ENCODE data around the gene PCSK7. TPM values are rescaled to one million over a fixed set of nuclear protein-coding genes. Genes with fewer than 3 reads are reported as not detected.

Gene PCSK7
- total RNA-seq, 4 donors from 2014 or later, result 28.7 to 53.3 (median 45.0) TPM

DNA sequence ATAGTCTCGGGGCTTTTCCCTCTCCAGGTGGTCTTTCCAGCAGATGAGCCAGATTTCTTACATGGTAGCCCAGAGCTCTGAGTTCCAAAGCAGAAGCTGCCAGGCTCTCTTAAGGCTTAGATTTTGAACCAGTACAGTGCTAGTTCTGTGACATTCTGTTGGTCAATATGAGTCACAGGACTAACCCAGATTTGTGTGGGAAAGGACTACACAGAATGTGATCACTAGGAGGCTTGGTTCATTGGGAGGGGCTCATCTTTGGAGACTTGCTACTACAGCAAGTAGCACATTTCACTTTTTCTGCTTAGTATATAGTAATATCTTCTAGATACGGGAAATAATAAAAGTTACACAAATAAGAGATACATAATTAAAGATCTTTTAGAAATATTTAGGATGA, 24.7 kb upstream of the PCSK7 start:
- TF ChIP-seq, protein P1, sequence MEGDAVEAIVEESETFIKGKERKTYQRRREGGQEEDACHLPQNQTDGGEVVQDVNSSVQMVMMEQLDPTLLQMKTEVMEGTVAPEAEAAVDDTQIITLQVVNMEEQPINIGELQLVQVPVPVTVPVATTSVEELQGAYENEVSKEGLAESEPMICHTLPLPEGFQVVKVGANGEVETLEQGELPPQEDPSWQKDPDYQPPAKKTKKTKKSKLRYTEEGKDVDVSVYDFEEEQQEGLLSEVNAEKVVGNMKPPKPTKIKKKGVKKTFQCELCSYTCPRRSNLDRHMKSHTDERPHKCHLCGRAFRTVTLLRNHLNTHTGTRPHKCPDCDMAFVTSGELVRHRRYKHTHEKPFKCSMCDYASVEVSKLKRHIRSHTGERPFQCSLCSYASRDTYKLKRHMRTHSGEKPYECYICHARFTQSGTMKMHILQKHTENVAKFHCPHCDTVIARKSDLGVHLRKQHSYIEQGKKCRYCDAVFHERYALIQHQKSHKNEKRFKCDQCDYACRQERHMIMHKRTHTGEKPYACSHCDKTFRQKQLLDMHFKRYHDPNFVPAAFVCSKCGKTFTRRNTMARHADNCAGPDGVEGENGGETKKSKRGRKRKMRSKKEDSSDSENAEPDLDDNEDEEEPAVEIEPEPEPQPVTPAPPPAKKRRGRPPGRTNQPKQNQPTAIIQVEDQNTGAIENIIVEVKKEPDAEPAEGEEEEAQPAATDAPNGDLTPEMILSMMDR (IDR thresholded peaks at IDR 0.05), result no peak
- no peak for TF ChIP-seq POLR2A (IDR thresholded peaks at IDR 0.05)
- Histone ChIP-seq H3K27ac (peak overlapping the region; percentile 4 to 75 (median 60)), H3K4me1 (peaks cover 0 to 17% (median 5%) of the 10 kb centered on the region in 3 donors), H3K9me3 (no peaks in the 10 kb centered on the region), H3K36me3 (peaks cover 0 to 49% (median 11%) of the 10 kb centered on the region in 3 donors), H3K27me3 (no peaks in the 10 kb centered on the region), H3K4me3 (no peak overlapping the region)
- intact Hi-C loops (cut with DNase I), result no loop called here
- 50 to 70% methylated on average over 2 of the region's 2 CpGs for WGBS, 2 donors
- DNase-seq, result no peak

DNA sequence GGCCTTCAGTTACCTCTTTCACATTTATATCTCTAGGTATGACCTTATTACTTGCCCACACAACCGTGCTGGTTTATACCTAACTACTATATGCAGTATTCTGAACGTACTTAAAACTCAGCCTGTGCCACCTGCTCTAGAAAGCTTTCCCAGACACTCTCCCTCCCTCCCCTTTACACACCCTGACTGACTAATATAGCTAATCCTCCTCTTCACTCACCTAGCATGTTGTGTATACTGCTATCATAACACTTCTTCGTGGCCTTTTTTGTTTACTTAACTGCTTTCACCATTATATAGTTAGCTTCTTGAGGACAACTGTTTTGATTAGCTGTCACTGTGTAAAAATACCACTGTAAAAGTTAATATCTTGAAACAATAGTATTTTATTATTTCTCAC, 24.1 kb upstream of the PCSK7 start:
- 44 to 46% methylated on average over 3 of the region's 3 CpGs for WGBS, 2 donors
- no peak for DNase-seq
- no peaks in the 10 kb centered on the region for H3K27me3 ChIP-seq
- TF ChIP-seq, protein P1 (IDR thresholded peaks at IDR 0.05), result no peak
- no peak for TF ChIP-seq POLR2A (IDR thresholded peaks at IDR 0.05)
- intact Hi-C loops (cut with DNase I), result no loop called here
- no peak overlapping the region for H3K4me3 ChIP-seq
- H3K36me3 ChIP-seq, result peaks cover 0 to 43% (median 11%) of the 10 kb centered on the region in 3 donors
- H3K27ac ChIP-seq, result peak overlapping the region in 3 of 4 donors; percentile 47 to 75 (median 73)
- H3K4me1 ChIP-seq, result peaks cover 0 to 17% (median 5%) of the 10 kb centered on the region in 3 donors
- H3K9me3 ChIP-seq, result no peaks in the 10 kb centered on the region

DNA sequence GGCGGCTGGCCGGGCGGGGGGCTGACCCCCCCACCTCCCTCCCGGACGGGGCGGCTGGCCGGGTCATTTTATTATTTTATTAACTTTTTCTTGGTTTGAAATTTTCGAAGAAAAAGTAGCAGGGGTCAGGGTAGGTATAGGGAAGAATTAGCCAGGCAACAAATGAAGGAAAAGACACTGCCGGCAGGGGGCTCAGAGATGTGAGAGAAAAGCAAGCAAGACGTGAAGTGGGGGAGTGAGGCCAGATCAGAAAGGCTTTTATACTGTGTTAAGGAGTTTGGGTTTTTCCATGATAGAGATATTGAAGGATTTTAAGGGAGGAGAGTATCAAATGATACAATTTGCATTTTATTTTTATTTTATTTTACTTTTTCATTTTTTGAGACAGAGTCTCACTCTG, 19.6 kb upstream of the PCSK7 start:
- WGBS, 2 donors, result 87% methylated on average over 2 to 3 of the region's 10 CpGs
- Histone ChIP-seq H3K27me3 (no peaks in the 10 kb centered on the region), H3K27ac (no peak overlapping the region), H3K9me3 (no peaks in the 10 kb centered on the region), H3K4me1 (peaks cover 0 to 12% (median 0%) of the 10 kb centered on the region in 3 donors), H3K36me3 (peaks cover 0 to 73% (median 13%) of the 10 kb centered on the region in 3 donors), H3K4me3 (no peak overlapping the region)
- no peak for DNase-seq
- intact Hi-C loops (cut with DNase I), result no loop called here
- no peak for TF ChIP-seq POLR2A (IDR thresholded peaks at IDR 0.05)
- TF ChIP-seq, protein P1 (IDR thresholded peaks at IDR 0.05), result no peak

DNA sequence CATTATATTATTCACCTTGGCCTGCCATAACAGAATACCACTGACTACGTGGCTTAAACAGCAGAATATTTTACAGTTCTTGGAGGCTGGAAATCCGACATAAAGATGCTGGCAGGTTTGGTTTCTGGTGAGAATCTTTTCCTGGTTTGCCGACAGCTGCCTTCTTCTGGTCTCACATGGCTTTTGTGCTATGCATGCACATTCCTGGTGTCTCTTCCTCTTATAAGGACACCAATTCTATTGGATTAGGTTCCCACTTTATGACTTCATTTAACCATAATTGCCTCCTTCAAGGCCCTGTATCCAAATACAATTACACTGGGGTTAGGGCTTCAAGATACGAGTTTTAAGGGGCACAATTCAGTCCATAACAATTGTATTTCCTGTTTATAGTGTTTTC, 17.7 kb upstream of the PCSK7 start:
- H3K36me3 ChIP-seq, result peaks cover 0 to 81% (median 18%) of the 10 kb centered on the region in 3 donors
- H3K4me1 ChIP-seq, result no peaks in the 10 kb centered on the region
- 85 to 88% methylated on average over 3 to 4 of the region's 4 CpGs for WGBS, 2 donors
- H3K27ac ChIP-seq, result no peak overlapping the region
- no peaks in the 10 kb centered on the region for H3K27me3 ChIP-seq
- TF ChIP-seq POLR2A (IDR thresholded peaks at IDR 0.05), result no peak
- TF ChIP-seq, protein P1 (IDR thresholded peaks at IDR 0.05), result no peak
- intact Hi-C loops (cut with DNase I), result no loop called here
- DNase-seq, result no peak
- H3K4me3 ChIP-seq, result no peak overlapping the region
- H3K9me3 ChIP-seq, result no peaks in the 10 kb centered on the region

DNA sequence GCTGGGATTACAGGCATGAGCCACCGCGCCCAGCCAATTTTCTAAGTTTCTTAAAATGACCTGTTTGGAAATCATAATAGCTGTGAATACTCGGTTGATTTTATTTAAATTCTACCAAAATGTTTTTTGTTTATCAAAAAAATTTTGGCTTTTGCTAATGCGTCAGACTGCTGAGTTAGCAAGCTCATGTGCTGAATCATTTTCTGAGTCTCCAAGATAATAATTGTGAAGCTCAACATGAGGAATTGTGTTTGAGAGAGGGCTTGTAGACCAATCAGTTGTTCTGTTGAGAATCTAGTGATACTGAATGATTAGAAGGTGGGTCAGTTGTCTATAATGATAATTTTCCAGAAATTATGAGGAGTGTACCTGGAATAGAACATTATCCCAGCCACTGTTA, 16.5 kb upstream of the PCSK7 start:
- intact Hi-C loops (cut with DNase I), result no loop called here
- WGBS, 2 donors, result 86 to 93% methylated on average over 4 of the region's 4 CpGs
- Histone ChIP-seq H3K4me3 (no peak overlapping the region), H3K36me3 (peaks cover 0 to 81% (median 19%) of the 10 kb centered on the region in 3 donors), H3K27me3 (no peaks in the 10 kb centered on the region), H3K9me3 (no peaks in the 10 kb centered on the region), H3K4me1 (no peaks in the 10 kb centered on the region), H3K27ac (no peak overlapping the region)
- TF ChIP-seq, protein P1 (IDR thresholded peaks at IDR 0.05), result no peak
- TF ChIP-seq POLR2A (IDR thresholded peaks at IDR 0.05), result no peak
- no peak for DNase-seq
